Spleen (tissue), 7 donors: Measurements from ENCODE around the gene TTC39B.

Experiments
- POLR2A ChIP-seq, 3 donors: fragments of 450-650 bp; IDR thresholded peaks; one replicate each; pipeline ENCODE4 v1.5.1; 2017; ENCODE audit warnings: antibody characterized with exemption in 3 of 3, mild to moderate bottlenecking in 1 of 3
- TF ChIP-seq, protein P1 (sequence below), 11 experiments: fragments of 200-600 bp in 7 of 11; fragments of 450-650 bp in 4 of 11; sonication (generic) in 4 of 11; IDR thresholded peaks in 8 of 11; conservative IDR thresholded peaks in 3 of 11; 1 replicate in 7 of 11; 2 replicates in 4 of 11; pipeline versions ENCODE4 v1.4.0 to v1.8.0; 2016 to 2021; ENCODE audit warnings: antibody characterized with exemption in 11 of 11, inconsistent platforms in 4 of 11, mild to moderate bottlenecking in 1 of 11
- donor health status: DM: no; HTN: no; CAD: no; lungs with moderate emphysema.
- donor health status: DM: no; HTN: no; CAD: no.
- donor health status: DM: no; HTN: no; CAD: no.

DNA sequence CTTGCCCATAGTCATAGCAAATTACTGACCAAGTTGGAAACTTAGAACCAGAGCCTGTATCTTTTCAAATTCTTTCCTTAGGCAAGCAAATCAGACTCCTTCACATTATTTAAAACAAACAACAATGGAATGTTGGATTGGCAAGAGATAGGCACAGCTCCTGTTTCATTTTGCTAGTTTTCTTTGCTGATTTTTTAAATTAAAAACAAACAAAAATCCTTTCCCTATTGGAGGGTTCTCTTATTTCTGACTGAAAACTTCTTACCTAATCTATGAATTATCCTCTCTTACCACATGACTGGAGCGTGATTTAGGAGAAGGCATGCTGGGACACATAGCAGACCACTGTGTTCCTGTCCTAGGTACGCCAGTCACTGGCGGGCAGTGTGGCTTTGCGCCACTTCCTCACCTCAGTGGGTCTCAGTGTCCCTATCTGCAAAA, 63.0 kb downstream of the TTC39B start:
- TF ChIP-seq, protein P1, sequence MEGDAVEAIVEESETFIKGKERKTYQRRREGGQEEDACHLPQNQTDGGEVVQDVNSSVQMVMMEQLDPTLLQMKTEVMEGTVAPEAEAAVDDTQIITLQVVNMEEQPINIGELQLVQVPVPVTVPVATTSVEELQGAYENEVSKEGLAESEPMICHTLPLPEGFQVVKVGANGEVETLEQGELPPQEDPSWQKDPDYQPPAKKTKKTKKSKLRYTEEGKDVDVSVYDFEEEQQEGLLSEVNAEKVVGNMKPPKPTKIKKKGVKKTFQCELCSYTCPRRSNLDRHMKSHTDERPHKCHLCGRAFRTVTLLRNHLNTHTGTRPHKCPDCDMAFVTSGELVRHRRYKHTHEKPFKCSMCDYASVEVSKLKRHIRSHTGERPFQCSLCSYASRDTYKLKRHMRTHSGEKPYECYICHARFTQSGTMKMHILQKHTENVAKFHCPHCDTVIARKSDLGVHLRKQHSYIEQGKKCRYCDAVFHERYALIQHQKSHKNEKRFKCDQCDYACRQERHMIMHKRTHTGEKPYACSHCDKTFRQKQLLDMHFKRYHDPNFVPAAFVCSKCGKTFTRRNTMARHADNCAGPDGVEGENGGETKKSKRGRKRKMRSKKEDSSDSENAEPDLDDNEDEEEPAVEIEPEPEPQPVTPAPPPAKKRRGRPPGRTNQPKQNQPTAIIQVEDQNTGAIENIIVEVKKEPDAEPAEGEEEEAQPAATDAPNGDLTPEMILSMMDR (IDR thresholded peaks at IDR 0.05 in 8 of 11, conservative IDR thresholded peaks at IDR 0.05 in 3 of 11): no peak
- TF ChIP-seq POLR2A (IDR thresholded peaks at IDR 0.05): no peak
